HEK293 (cell line): ENCODE measurements around the gene ETF1.

Source experiments
- CTCF ChIP-seq: fragments of 450-650 bp; formaldehyde crosslinking; IDR thresholded peaks from 2 replicates; pipeline ENCODE4 v1.5.1; 2016; ENCODE audit warnings: missing biosample characterization, missing genetic modification characterization
- HOXD13 ChIP-seq: sonication (generic); formaldehyde crosslinking; IDR thresholded peaks from 2 replicates; pipeline ENCODE4 v1.8.0; 2022; ENCODE audit warnings: missing genetic modification reagents, borderline replicate concordance
- MYNN ChIP-seq: fragments of 450-650 bp; formaldehyde crosslinking; IDR thresholded peaks from 2 replicates; pipeline ENCODE4 v1.5.1; 2016; ENCODE audit warnings: missing biosample characterization, missing genetic modification characterization, borderline replicate concordance
- SP2 ChIP-seq: fragments of 450-650 bp; formaldehyde crosslinking; IDR thresholded peaks from 2 replicates; pipeline ENCODE4 v1.5.1; 2016; ENCODE audit warnings: missing biosample characterization, missing genetic modification characterization
- TCF7L2 ChIP-seq: IDR thresholded peaks from 2 replicates; pipeline ENCODE4 v1.6.1; 2011; ENCODE audit warnings: low read depth, mild to moderate bottlenecking, inconsistent platforms, low read length, moderate library complexity, borderline replicate concordance
- ZNF501 ChIP-seq: fragments of 450-650 bp; formaldehyde crosslinking; IDR thresholded peaks from 2 replicates; pipeline ENCODE4 v1.5.1; 2016; ENCODE audit warnings: missing biosample characterization, missing genetic modification characterization
- ZNF513 ChIP-seq: fragments of 450-650 bp; IDR thresholded peaks from 2 replicates; pipeline ENCODE4 v1.5.1; 2018; ENCODE audit warnings: missing biosample characterization, missing genetic modification characterization
- TF ChIP-seq, protein P1 (sequence below): fragments of 450-650 bp; formaldehyde crosslinking; IDR thresholded peaks from 2 replicates; pipeline ENCODE4 v1.5.1; 2016; ENCODE audit warnings: missing biosample characterization, missing genetic modification characterization, low read depth

GRCh38 chr5:138515556-138516245 lies 27.3 kb downstream of the ETF1 start:
- TF ChIP-seq HOXD13 (CRISPR knock-in tag) (no peak), TCF7L2 (no peak), MYNN (tag by site-specific recombination) (no peak), SP2 (tag by site-specific recombination) (no peak), CTCF (tag by site-specific recombination) (no peak), ZNF513 (tag by site-specific recombination) (no peak), ZNF501 (no peak)
- TF ChIP-seq, protein P1, sequence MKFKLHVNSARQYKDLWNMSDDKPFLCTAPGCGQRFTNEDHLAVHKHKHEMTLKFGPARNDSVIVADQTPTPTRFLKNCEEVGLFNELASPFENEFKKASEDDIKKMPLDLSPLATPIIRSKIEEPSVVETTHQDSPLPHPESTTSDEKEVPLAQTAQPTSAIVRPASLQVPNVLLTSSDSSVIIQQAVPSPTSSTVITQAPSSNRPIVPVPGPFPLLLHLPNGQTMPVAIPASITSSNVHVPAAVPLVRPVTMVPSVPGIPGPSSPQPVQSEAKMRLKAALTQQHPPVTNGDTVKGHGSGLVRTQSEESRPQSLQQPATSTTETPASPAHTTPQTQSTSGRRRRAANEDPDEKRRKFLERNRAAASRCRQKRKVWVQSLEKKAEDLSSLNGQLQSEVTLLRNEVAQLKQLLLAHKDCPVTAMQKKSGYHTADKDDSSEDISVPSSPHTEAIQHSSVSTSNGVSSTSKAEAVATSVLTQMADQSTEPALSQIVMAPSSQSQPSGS (tag by site-specific recombination) = no peak
